ENCODE data around the gene UNC93A. TPM values are rescaled to one million over a fixed set of nuclear protein-coding genes. Genes with fewer than 3 reads are reported as not detected.
"Not testable (repeated sequence)": the region's sequence is repeated elsewhere in the genome, so short reads cannot be mapped to it uniquely, and the experiment has no call there.

The UNC93A gene
- not detected for total RNA-seq

- H3K4me1 ChIP-seq, result no peaks in the 10 kb centered on the region
- no peaks in the 10 kb centered on the region for H3K27me3 ChIP-seq
- H3K36me3 ChIP-seq, result no peaks in the 10 kb centered on the region
- intact Hi-C loops (cut with DNase I), result no loop called here
- TF ChIP-seq CTCF (IDR thresholded peaks at IDR 0.05), result no peak
- no peaks in the 10 kb centered on the region for H3K9me3 ChIP-seq
- no peak for DNase-seq (ENCODE audit: low spot score in 2 of 2)
- no peak within 1 kb of the TSS for H3K27ac ChIP-seq
- H3K4me3 ChIP-seq, result no peak within 1 kb of the TSS
These were observed at the start of gene UNC93A for GRCh38 chr6:167290786-167291622. Gene UNC93A, plus strand, starts transcription at chr6:167291315. Its CDS starts 175 bp downstream, at chr6:167291490.

DNA sequence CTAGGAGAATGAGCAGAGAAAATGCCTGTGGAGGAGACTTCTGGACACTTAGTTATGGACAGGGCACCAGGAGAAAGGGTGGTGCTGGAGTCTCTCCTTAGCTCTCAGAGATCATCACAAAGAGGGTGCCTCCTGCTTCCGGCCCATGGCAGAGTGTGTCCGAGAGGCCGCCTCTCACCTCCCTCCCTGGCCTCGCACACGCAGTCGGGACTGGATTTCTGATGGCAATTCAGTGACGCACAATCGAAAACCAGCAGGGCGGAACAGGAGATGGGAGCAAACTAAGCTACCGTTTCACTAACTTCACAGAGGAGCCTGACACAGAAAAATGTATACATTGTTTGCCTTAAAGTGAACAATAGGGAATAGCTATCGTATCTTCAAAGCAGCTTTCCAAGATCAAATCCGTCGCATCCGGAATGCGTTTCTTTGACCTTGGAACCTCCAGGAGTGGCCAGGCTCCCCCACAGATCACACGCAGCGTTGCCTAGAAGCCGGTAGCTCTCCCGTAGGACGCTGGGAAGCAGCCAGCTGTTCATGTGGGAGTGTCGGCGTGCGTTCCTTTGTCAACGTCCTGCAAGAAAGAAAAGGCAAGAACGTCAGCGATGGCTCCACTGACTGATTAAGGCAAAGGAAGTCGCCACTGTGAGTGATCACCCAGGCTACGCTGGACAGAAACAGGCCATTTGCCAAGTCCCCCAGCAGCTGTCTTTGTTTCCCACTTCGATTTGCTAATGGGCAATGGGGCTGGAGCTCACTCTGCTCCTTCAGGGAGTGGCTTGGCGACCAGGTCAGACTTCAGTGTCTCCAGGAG, 49.6 kb upstream of the UNC93A start:
- H3K27me3 ChIP-seq; DNase-seq (ENCODE audit: low spot score in 2 of 2); H3K36me3 ChIP-seq; H3K4me3 ChIP-seq; H3K4me1 ChIP-seq; H3K27ac ChIP-seq; H3K9me3 ChIP-seq; intact Hi-C loops (cut with DNase I): not testable (repeated sequence)

DNA sequence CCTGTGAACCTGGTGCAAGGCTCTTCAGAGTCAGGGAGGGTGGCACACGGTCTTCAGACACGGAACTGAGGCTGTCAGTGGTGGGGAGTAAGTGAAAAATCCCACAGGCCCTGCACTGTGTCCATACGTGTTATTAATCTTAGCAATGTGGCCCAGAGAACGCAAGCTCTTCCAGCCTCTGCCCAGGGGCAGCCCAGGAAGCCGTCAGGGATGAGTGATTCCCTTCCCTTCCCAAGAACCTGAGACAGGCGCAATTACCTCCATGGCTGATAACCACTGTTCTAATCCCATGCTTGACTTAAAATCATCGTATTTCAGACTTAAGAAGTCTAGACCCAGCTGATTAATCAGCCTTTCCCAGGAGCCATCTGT, 49.0 kb upstream of the UNC93A start:
- H3K36me3 ChIP-seq; H3K4me3 ChIP-seq; DNase-seq (ENCODE audit: low spot score in 2 of 2); H3K27ac ChIP-seq; H3K4me1 ChIP-seq; H3K27me3 ChIP-seq; H3K9me3 ChIP-seq; intact Hi-C loops (cut with DNase I): not testable (repeated sequence)

GRCh38 chr6:167242511-167243051, 48.5 kb upstream of the UNC93A start:
- H3K9me3 ChIP-seq; H3K4me3 ChIP-seq; H3K27me3 ChIP-seq; intact Hi-C loops (cut with DNase I); DNase-seq (ENCODE audit: low spot score in 2 of 2); H3K4me1 ChIP-seq; H3K27ac ChIP-seq; H3K36me3 ChIP-seq: not testable (repeated sequence)

DNA sequence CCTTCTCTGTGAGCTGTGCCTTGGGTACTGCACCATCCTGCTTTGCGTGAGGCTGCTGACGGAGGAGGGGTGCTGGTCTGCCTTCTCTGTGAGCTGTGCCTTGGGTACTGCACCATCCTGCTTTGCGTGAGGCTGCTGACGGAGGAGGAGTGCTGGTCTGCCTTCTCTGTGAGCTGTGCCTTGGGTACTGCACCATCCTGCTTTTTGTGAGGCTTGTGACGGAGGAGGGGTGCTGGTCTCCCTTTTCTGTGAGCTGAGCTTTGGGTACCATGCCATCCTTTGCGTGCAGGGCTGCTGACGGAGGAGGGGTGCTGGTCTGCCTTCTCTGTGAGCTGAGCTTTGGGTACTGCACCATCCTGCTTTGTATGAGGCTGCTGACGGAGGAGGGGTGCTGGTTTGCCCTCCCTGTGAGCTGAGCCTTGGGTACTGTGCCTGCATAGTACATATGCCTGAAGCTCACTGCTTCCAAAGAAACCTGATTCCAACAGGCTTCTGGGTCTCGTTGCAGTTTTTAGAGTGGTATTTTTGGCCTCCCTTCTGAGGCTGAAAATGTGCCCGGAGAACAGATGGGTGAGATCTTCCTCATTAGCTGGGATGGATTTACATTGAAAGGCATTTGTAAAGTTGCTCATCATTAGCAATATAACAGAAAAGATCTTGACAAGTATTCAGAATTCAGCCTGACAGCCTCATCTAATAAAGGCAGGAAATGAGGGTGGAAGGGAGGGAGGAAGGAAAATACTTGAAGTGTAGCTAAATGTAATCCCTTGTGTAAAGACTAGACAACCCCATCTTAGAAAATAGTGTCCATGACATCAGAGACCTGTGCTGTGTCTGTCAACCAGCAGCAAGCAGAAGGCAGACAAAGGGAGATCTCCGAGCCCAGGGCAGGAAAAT, 46.8 kb upstream of the UNC93A start:
- Histone ChIP-seq H3K9me3 (no peaks in the 10 kb centered on the region), H3K4me3 (no peak overlapping the region), H3K27me3 (no peaks in the 10 kb centered on the region), H3K27ac (no peak overlapping the region), H3K36me3 (no peaks in the 10 kb centered on the region), H3K4me1 (no peaks in the 10 kb centered on the region)
- TF ChIP-seq CTCF (IDR thresholded peaks at IDR 0.05), result no peak
- DNase-seq (ENCODE audit: low spot score in 2 of 2), result no peak
- intact Hi-C loops (cut with DNase I), result no loop called here

GRCh38 chr6:167244991-167245390, 46.1 kb upstream of the UNC93A start:
- intact Hi-C loops (cut with DNase I), result no loop called here
- H3K9me3 ChIP-seq, result no peaks in the 10 kb centered on the region
- H3K4me1 ChIP-seq, result no peaks in the 10 kb centered on the region
- no peak for TF ChIP-seq CTCF (IDR thresholded peaks at IDR 0.05)
- no peaks in the 10 kb centered on the region for H3K36me3 ChIP-seq
- H3K27me3 ChIP-seq, result no peaks in the 10 kb centered on the region
- H3K27ac ChIP-seq, result no peak overlapping the region
- no peak for DNase-seq (ENCODE audit: low spot score in 2 of 2)
- H3K4me3 ChIP-seq, result no peak overlapping the region

Data from ascending aorta (tissue), 2 donors.